NCI-H2171 treated with DMSO at 0.1 percent for 48 hours (cell line): ENCODE measurements around the gene CSF1R.
"Not testable (repeated sequence)": the region's sequence is repeated elsewhere in the genome, so short reads cannot be mapped to it uniquely, and the experiment has no call there.

Experiments
- DNase-seq: peaks from one replicate; lab custom pipeline; 2025; lab: John Stamatoyannopoulos, UW

The CSF1R gene

GRCh38 chr5:150103678-150104549 is 17.6 kb upstream of the CSF1R start:
- DNase-seq: no peak

GRCh38 chr5:150101023-150101422 is 14.7 kb upstream of the CSF1R start:
- DNase-seq: no peak

GRCh38 chr5:150097152-150097551 is 10.8 kb upstream of the CSF1R start:
- no peak for DNase-seq

- no peak for DNase-seq
Measured at GRCh38 chr5:150092159-150092787, 5.9 kb upstream of the CSF1R start.

- no peak for DNase-seq
Measured at GRCh38 chr5:150085191-150085912, 1.0 kb downstream of the CSF1R start.

GRCh38 chr5:150084754-150085153 is 1.6 kb downstream of the CSF1R start:
- DNase-seq: not testable (repeated sequence)

- no peak for DNase-seq
Measured at GRCh38 chr5:150082889-150083288, 3.5 kb downstream of the CSF1R start.

GRCh38 chr5:150082374-150082773 is 4.0 kb downstream of the CSF1R start:
- no peak for DNase-seq

- no peak for DNase-seq
Measured at GRCh38 chr5:150081541-150082283, 4.6 kb downstream of the CSF1R start.

GRCh38 chr5:150080696-150081435 is 5.5 kb downstream of the CSF1R start:
- no peak for DNase-seq

- DNase-seq: no peak
Measured at GRCh38 chr5:150079909-150080461, 6.4 kb downstream of the CSF1R start.

- no peak for DNase-seq
Measured at GRCh38 chr5:150078802-150079689, 7.3 kb downstream of the CSF1R start.

- DNase-seq: no peak
Measured at GRCh38 chr5:150077996-150078801, 8.2 kb downstream of the CSF1R start.

- no peak for DNase-seq
Measured at GRCh38 chr5:150077060-150077459, 9.3 kb downstream of the CSF1R start.

- no peak for DNase-seq
Measured at GRCh38 chr5:150075806-150076205, 10.5 kb downstream of the CSF1R start.

- DNase-seq: no peak
Measured at GRCh38 chr5:150075233-150075632, 11.1 kb downstream of the CSF1R start.

GRCh38 chr5:150073677-150074076 is 12.7 kb downstream of the CSF1R start:
- no peak for DNase-seq

GRCh38 chr5:150073086-150073625 is 13.2 kb downstream of the CSF1R start:
- DNase-seq: no peak

GRCh38 chr5:150070821-150071220 is 15.5 kb downstream of the CSF1R start:
- DNase-seq: no peak
